IMR-90 (cell line): ENCODE results near the gene MMD2. TPM values are rescaled to one million over a fixed set of nuclear protein-coding genes. Genes with fewer than 3 reads are reported as not detected.

Experiments
- ATAC-seq: fragments of 200-7000 bp; cut with Tn5 transposase; 2 replicates; pipeline ENCODE4 v1.9.1; 2020; ENCODE audit warnings: low read depth, mild to moderate bottlenecking, moderate library complexity
- BruUV-seq: library from RNA; stranded (reverse); fragments of 400-500 nt; replicated peaks from 2 replicates; lab custom pipeline; 2021; lab: Mats Ljungman, UMichigan
- CTCF ChIA-PET: fragments of 300-600 bp; formaldehyde crosslinking; extraction: SDS; loops from one replicate; lab custom pipeline; 2021; ENCODE audit warnings: antibody characterized with exemption; lab: Yijun Ruan, JAX
- POLR2A ChIA-PET: fragments of 300-600 bp; sonication (Branson Sonifier 250); formaldehyde crosslinking; loops from one replicate; lab custom pipeline; 2022; ENCODE audit warnings: antibody characterized with exemption; ENCODE audit not compliant: unreplicated experiment; lab: Charles Lee
- DNase-seq: peaks from one replicate; pipeline ENCODE4 v3.0.0; 2013
- H2AFZ ChIP-seq: replicated peaks from 2 replicates; pipeline ENCODE3; 2013; ENCODE audit warnings: low read length, mild to moderate bottlenecking; ENCODE audit not compliant: poor library complexity
- H2AK5ac ChIP-seq: 2 replicates; pipeline ENCODE4 v1.6.1; 2013; ENCODE audit warnings: low read depth, low read length, inconsistent platforms
- H2AK9ac ChIP-seq: replicated peaks from 2 replicates; pipeline ENCODE3; 2013; ENCODE audit warnings: mild to moderate bottlenecking, low read depth, low read length, moderate library complexity; ENCODE audit not compliant: poor library complexity
- H2BK120ac ChIP-seq: 2 replicates; pipeline ENCODE4 v1.6.1; 2013; ENCODE audit warnings: low read depth, low read length, inconsistent platforms
- H2BK15ac ChIP-seq: 3 replicates; pipeline ENCODE4 v1.6.1; 2013; ENCODE audit warnings: low read depth, low read length, inconsistent platforms
- H2BK20ac ChIP-seq: 2 replicates; pipeline ENCODE4 v1.6.1; 2013; ENCODE audit warnings: low read depth, mild to moderate bottlenecking, inconsistent platforms, low read length, moderate library complexity
- H2BK5ac ChIP-seq: 2 replicates; pipeline ENCODE4 v1.6.1; 2013; ENCODE audit warnings: mild to moderate bottlenecking, low read depth, low read length, inconsistent platforms; ENCODE audit not compliant: poor library complexity, severe bottlenecking
- H3K14ac ChIP-seq: replicated peaks from 2 replicates; pipeline ENCODE4 v1.6.1; 2013; ENCODE audit warnings: low read depth, low read length, inconsistent platforms
- H3K18ac ChIP-seq: 2 replicates; pipeline ENCODE4 v1.6.1; 2013; ENCODE audit warnings: low read depth, low read length, control low read depth
- H3K23ac ChIP-seq: 2 replicates; pipeline ENCODE4 v1.6.1; 2013; ENCODE audit warnings: low read depth, low read length, inconsistent platforms
- H3K27ac ChIP-seq: 2 replicates; pipeline ENCODE4 v1.5.1; 2013; ENCODE audit warnings: mild to moderate bottlenecking, control low read depth, low read length; ENCODE audit not compliant: insufficient read depth
- H3K27me3 ChIP-seq: 2 replicates; pipeline ENCODE4 v1.6.1; 2013; ENCODE audit warnings: low read length; ENCODE audit not compliant: control insufficient read depth, insufficient read depth
- H3K36me3 ChIP-seq: 2 replicates; pipeline ENCODE4 v1.6.1; 2013; ENCODE audit warnings: low read length, mixed read lengths; ENCODE audit not compliant: control insufficient read depth, insufficient read depth
- H3K4ac ChIP-seq: 2 replicates; pipeline ENCODE4 v1.6.1; 2013; ENCODE audit warnings: low read depth, low read length, inconsistent platforms
- H3K4me1 ChIP-seq: 2 replicates; pipeline ENCODE4 v1.6.1; 2013; ENCODE audit warnings: low read length, mixed read lengths; ENCODE audit not compliant: control insufficient read depth, insufficient read depth
- H3K4me2 ChIP-seq: 2 replicates; pipeline ENCODE4 v1.6.1; 2013; ENCODE audit warnings: low read depth, mild to moderate bottlenecking, control low read depth, low read length, moderate library complexity
- H3K4me3 ChIP-seq: 2 replicates; pipeline ENCODE4 v1.5.1; 2013; ENCODE audit warnings: low read depth, mild to moderate bottlenecking, control low read depth, low read length, moderate library complexity; ENCODE audit not compliant: insufficient read depth
- H3K56ac ChIP-seq: 2 replicates; pipeline ENCODE4 v1.6.1; 2013; ENCODE audit warnings: low read length, inconsistent platforms; ENCODE audit not compliant: insufficient read depth; ENCODE audit errors: extremely low read depth
- H3K79me1 ChIP-seq, 2 experiments: 2 replicates each; pipeline ENCODE4 v1.6.1; 2013; ENCODE audit warnings: low read length in 2 of 2, inconsistent platforms in 1 of 2, low read depth in 1 of 2
- H3K9ac ChIP-seq: 2 replicates; pipeline ENCODE4 v1.6.1; 2013; ENCODE audit warnings: low read depth, low read length, control low read depth
- H3K9me1 ChIP-seq: 2 replicates; pipeline ENCODE4 v1.6.1; 2013; ENCODE audit warnings: low read length, inconsistent platforms; ENCODE audit not compliant: insufficient read depth
- H3K9me3 ChIP-seq: 2 replicates; pipeline ENCODE4 v1.6.1; 2013; ENCODE audit warnings: low read length; ENCODE audit not compliant: control insufficient read depth, insufficient read depth
- H4K20me1 ChIP-seq: 2 replicates; pipeline ENCODE4 v1.6.1; 2013; ENCODE audit warnings: low read length, inconsistent platforms; ENCODE audit not compliant: insufficient read depth
- H4K5ac ChIP-seq: 2 replicates; pipeline ENCODE4 v1.6.1; 2013; ENCODE audit warnings: mild to moderate bottlenecking, low read depth, low read length, control low read depth
- H4K8ac ChIP-seq, 2 experiments: 2 replicates each; pipeline ENCODE4 v1.6.1; 2013; ENCODE audit warnings: low read depth in 2 of 2, low read length in 2 of 2, control low read depth in 1 of 2, inconsistent platforms in 1 of 2
- H4K91ac ChIP-seq: 2 replicates; pipeline ENCODE4 v1.6.1; 2013; ENCODE audit warnings: low read depth, low read length, inconsistent platforms; ENCODE audit not compliant: insufficient read depth
- CEBPB ChIP-seq: IDR thresholded peaks from 2 replicates; pipeline ENCODE4 v1.6.1; 2012; ENCODE audit warnings: low read depth, low read length, improper control_type of control experiment
- CHD1 ChIP-seq: IDR thresholded peaks from 2 replicates; pipeline ENCODE4 v1.6.1; 2012; ENCODE audit warnings: low read depth, low read length, improper control_type of control experiment
- NFE2L2 ChIP-seq: fragments of 150-350 bp; IDR thresholded peaks from 2 replicates; pipeline ENCODE4 v1.6.1; 2016; ENCODE audit warnings: low read depth, mild to moderate bottlenecking, low read length
- RAD21 ChIP-seq: IDR thresholded peaks from 2 replicates; pipeline ENCODE4 v1.6.1; 2012; ENCODE audit warnings: low read length, improper control_type of control experiment
- SMC3 ChIP-seq: fragments of 150-350 bp; IDR thresholded peaks from 2 replicates; pipeline ENCODE4 v1.6.1; 2016; ENCODE audit warnings: low read depth, mild to moderate bottlenecking, antibody characterized with exemption, low read length, moderate library complexity
- WGBS, 2 experiments: methylation state at CpG; one replicate each; pipeline versions ENCODE4 v1.1.5 to v1.1.7; 2013; ENCODE audit warnings: missing lambda C conversion rate in 2 of 2; ENCODE audit not compliant: insufficient read length in 1 of 2; ENCODE audit errors: extremely low coverage in 2 of 2; 5-methylcytosine and 5-hydroxymethylcytosine counted together
- dilution Hi-C: fragments of 300-500 bp; cut with HindIII; formaldehyde crosslinking; loops from one replicate; pipeline ENCODE4 v1.14.3; 2018; ENCODE audit warnings: low sequenced_read_pairs; ENCODE audit not compliant: unreplicated experiment
- in situ Hi-C: fragments of 300-500 bp; cut with MboI; formaldehyde crosslinking; loops from 3 replicates; pipeline ENCODE4 v1.14.3; 2019; ENCODE audit warnings: low sequenced_read_pairs, inconsistent platforms, mixed read lengths
- intact Hi-C: fragments of 100-400 bp; cut with micrococcal nuclease; formaldehyde crosslinking; loops from 2 replicates; pipeline ENCODE4 v1.10.0; 2022
- polyA plus RNA-seq, 3 experiments: library from polyadenylated mRNA; depleted of rRNA; stranded (reverse); fragments of >200 nt; gene quantifications; 2 replicates each; pipeline ENCODE4 v1.2.3, GENCODE V29; 2012; ENCODE audit warnings: low replicate concordance in 1 of 3
- total RNA-seq: library from RNA; depleted of rRNA; stranded (reverse); fragments of >200 nt; gene quantifications from 2 replicates; pipeline ENCODE4 v1.2.3, GENCODE V29; 2012
- TF ChIP-seq, protein P1 (sequence below): conservative IDR thresholded peaks from 2 replicates; pipeline ENCODE4 v1.5.1; 2012; ENCODE audit warnings: mild to moderate bottlenecking, low read depth, low read length, improper control_type of control experiment

MMD2 gene
- total and polyA plus RNA-seq, 2 of the 4 experiments (the other 2 are of a cell fraction), result not detected

DNA sequence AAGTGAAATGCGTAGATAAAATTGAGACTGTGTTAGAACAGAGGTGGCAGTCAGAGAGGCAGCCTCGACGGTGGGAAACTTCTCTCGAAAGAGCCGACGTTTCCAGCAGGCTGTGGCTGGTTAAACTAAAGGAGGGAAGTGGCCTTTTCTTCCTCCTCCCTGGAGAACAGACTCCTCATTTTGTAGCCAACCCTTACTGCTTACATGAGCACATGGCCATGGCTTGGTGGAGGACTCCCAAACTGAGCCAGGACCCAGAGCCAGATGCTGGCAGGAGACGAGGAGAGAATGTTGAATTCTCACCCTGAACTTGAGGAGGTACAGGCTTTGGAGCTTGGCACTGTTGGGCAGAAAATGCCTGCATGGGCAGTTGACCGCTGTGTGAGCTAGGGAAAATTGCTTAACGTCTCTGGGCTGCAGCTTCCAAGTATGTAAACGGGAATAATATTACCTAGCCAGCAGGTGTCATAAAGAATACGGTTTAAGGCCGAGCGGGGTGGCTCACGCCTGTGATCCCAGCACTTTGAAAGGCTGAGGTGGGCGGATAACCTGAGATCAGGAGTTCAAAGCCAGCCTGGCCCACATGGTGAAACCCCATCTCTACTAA, 24.5 kb downstream of the MMD2 start:
- no peak overlapping the region for H2AK5ac ChIP-seq
- DNase-seq (no peak), ATAC-seq (no peak)
- H4K20me1 ChIP-seq, result no peaks in the 10 kb centered on the region
- H4K91ac ChIP-seq, result no peak overlapping the region
- H3K27ac ChIP-seq, result no peak overlapping the region
- H3K9ac ChIP-seq, result no peak overlapping the region
- no TSS peak for BruUV-seq
- H2BK20ac ChIP-seq, result no peak overlapping the region
- H2BK5ac ChIP-seq, result no peak overlapping the region
- H2AK9ac ChIP-seq, result no peak overlapping the region
- no peak overlapping the region for H3K14ac ChIP-seq
- peak overlapping the region; percentile 11 for H2AFZ ChIP-seq
- 40% methylated on average over 1 of the region's 15 CpGs; no CpG with 5 or more reads in 1 of the 2 experiments for WGBS, 2 experiments
- no peaks in the 10 kb centered on the region; the same call in 1 of the 2 replicates for H3K27me3 ChIP-seq
- no peak overlapping the region for H2BK120ac ChIP-seq
- no peak overlapping the region for H3K4ac ChIP-seq
- TF ChIP-seq CHD1 (no peak), RAD21 (no peak), SMC3 (no peak), CEBPB (no peak), NFE2L2 (no peak)
- TF ChIP-seq, protein P1, sequence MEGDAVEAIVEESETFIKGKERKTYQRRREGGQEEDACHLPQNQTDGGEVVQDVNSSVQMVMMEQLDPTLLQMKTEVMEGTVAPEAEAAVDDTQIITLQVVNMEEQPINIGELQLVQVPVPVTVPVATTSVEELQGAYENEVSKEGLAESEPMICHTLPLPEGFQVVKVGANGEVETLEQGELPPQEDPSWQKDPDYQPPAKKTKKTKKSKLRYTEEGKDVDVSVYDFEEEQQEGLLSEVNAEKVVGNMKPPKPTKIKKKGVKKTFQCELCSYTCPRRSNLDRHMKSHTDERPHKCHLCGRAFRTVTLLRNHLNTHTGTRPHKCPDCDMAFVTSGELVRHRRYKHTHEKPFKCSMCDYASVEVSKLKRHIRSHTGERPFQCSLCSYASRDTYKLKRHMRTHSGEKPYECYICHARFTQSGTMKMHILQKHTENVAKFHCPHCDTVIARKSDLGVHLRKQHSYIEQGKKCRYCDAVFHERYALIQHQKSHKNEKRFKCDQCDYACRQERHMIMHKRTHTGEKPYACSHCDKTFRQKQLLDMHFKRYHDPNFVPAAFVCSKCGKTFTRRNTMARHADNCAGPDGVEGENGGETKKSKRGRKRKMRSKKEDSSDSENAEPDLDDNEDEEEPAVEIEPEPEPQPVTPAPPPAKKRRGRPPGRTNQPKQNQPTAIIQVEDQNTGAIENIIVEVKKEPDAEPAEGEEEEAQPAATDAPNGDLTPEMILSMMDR, result no peak
- no peaks in the 10 kb centered on the region for H3K9me1 ChIP-seq
- intact Hi-C loops (no loop called here), dilution Hi-C loops (no loop called here), in situ Hi-C loops (no loop called here)
- H4K8ac ChIP-seq, result no peak overlapping the region
- H3K56ac ChIP-seq, result no peak overlapping the region
- H4K5ac ChIP-seq, result no peak overlapping the region
- CTCF ChIA-PET, result no interaction called here
- H2BK15ac ChIP-seq, result no peak overlapping the region
- no peaks in the 10 kb centered on the region for H3K79me1 ChIP-seq
- H3K18ac ChIP-seq, result no peak overlapping the region
- H3K4me1 ChIP-seq, result no peaks in the 10 kb centered on the region
- no peaks in the 10 kb centered on the region for H3K36me3 ChIP-seq
- no peak overlapping the region for H3K23ac ChIP-seq
- no peak overlapping the region for H3K4me3 ChIP-seq
- H3K4me2 ChIP-seq, result no peak overlapping the region
- POLR2A ChIA-PET, result no interaction called here
- no peaks in the 10 kb centered on the region for H3K9me3 ChIP-seq
